HepG2 (cell line): Measurements from ENCODE around the gene ZNF575. TPM values are rescaled to one million over a fixed set of nuclear protein-coding genes. Genes with fewer than 3 reads are reported as not detected.
A peak's percentile ranks its signal among the peaks of the same experiment; 100 is the strongest.

ENCODE experiments used
- FOSL2 ChIP-seq: sonication (generic); formaldehyde crosslinking; IDR thresholded peaks from 2 replicates; pipeline ENCODE4 v1.4.0; 2020; ENCODE audit warnings: missing genetic modification reagents
- HDAC1 ChIP-seq: sonication (generic); formaldehyde crosslinking; IDR thresholded peaks from 2 replicates; pipeline ENCODE4 v1.5.1; 2020; ENCODE audit warnings: mild to moderate bottlenecking, missing genetic modification reagents
- MTA1 ChIP-seq: sonication (generic); formaldehyde crosslinking; IDR thresholded peaks from 2 replicates; pipeline ENCODE4 v1.4.0; 2020; ENCODE audit warnings: missing genetic modification reagents, mild to moderate bottlenecking, borderline replicate concordance
- NKX3-1 ChIP-seq: sonication (generic); formaldehyde crosslinking; IDR thresholded peaks from 2 replicates; pipeline ENCODE4 v1.5.0; 2020; ENCODE audit warnings: missing genetic modification reagents
- NR2C2 ChIP-seq: sonication (generic); formaldehyde crosslinking; IDR thresholded peaks from 2 replicates; pipeline ENCODE4 v1.4.0; 2020; ENCODE audit warnings: missing genetic modification reagents, mild to moderate bottlenecking, moderate library complexity, borderline replicate concordance
- RFXANK ChIP-seq: IDR thresholded peaks from 2 replicates; pipeline ENCODE4 v1.6.1; 2016
- SIX1 ChIP-seq: sonication (generic); formaldehyde crosslinking; IDR thresholded peaks from 2 replicates; pipeline ENCODE4 v1.4.0; 2020; ENCODE audit warnings: missing genetic modification reagents, borderline replicate concordance
- ZNF12 ChIP-seq: sonication (generic); formaldehyde crosslinking; IDR thresholded peaks from 2 replicates; pipeline ENCODE4 v1.5.0; 2020; ENCODE audit warnings: missing genetic modification reagents
- ZNF253 ChIP-seq: sonication (generic); formaldehyde crosslinking; IDR thresholded peaks from 2 replicates; pipeline ENCODE4 v1.8.0; 2022; ENCODE audit warnings: mild to moderate bottlenecking, missing genetic modification reagents, borderline replicate concordance
- polyA plus RNA-seq, 8 experiments: library from polyadenylated mRNA; depleted of rRNA in 3 of 8; stranded (reverse) in 7 of 8; unstranded in 1 of 8; fragments of >200 nt; fragmentation: Illumina TruSeq in 4 of 8; extraction: Trizol in 4 of 8; gene quantifications; 2 replicates each; pipeline versions ENCODE4 v1.2.1 to v1.2.3, GENCODE V29; 2011 to 2016; ENCODE audit warnings: low read depth in 4 of 8, missing spikeins in 1 of 8, mixed read lengths in 1 of 8; ENCODE audit not compliant: insufficient read depth in 1 of 8
- total RNA-seq, 5 experiments: library from RNA; depleted of rRNA; stranded (reverse); fragments of >200 nt; fragmentation: Illumina TruSeq; extraction: Trizol; gene quantifications; 2 replicates each; pipeline ENCODE4 v1.2.3, GENCODE V29; 2016; ENCODE audit warnings: low read depth in 1 of 5
- TF ChIP-seq, protein P1 (sequence below): sonication (generic); formaldehyde crosslinking; IDR thresholded peaks from 2 replicates; pipeline ENCODE4 v1.5.0; 2020; ENCODE audit warnings: mild to moderate bottlenecking, missing genetic modification reagents
- TF ChIP-seq, protein P2 (sequence below): sonication (generic); formaldehyde crosslinking; IDR thresholded peaks from 2 replicates; pipeline ENCODE4 v1.5.1; 2020; ENCODE audit warnings: mild to moderate bottlenecking, missing genetic modification reagents, borderline replicate concordance
- TF ChIP-seq, protein P3 (sequence below): sonication (generic); formaldehyde crosslinking; IDR thresholded peaks from 2 replicates; pipeline ENCODE4 v1.8.1; 2023; ENCODE audit warnings: mild to moderate bottlenecking, moderate library complexity, missing genetic modification reagents
- TF ChIP-seq, protein P4 (sequence below): sonication (generic); formaldehyde crosslinking; IDR thresholded peaks from 2 replicates; pipeline ENCODE4 v1.8.1; 2023; ENCODE audit warnings: mild to moderate bottlenecking, missing genetic modification reagents
- TF ChIP-seq, protein P5 (sequence below): sonication (generic); formaldehyde crosslinking; IDR thresholded peaks from 2 replicates; pipeline ENCODE4 v1.8.0; 2022; ENCODE audit warnings: missing genetic modification reagents, low read depth, mild to moderate bottlenecking, borderline replicate concordance
- TF ChIP-seq, protein P6 (sequence below): sonication (generic); formaldehyde crosslinking; IDR thresholded peaks from 2 replicates; pipeline ENCODE4 v1.4.0; 2020; ENCODE audit warnings: low read depth, missing genetic modification reagents

Gene ZNF575
- total and polyA plus RNA-seq, 2 of the 13 experiments (the other 11 are each of a cell fraction or from before 2014, with no cell fraction given) = 0.17 to 0.27 TPM

DNA sequence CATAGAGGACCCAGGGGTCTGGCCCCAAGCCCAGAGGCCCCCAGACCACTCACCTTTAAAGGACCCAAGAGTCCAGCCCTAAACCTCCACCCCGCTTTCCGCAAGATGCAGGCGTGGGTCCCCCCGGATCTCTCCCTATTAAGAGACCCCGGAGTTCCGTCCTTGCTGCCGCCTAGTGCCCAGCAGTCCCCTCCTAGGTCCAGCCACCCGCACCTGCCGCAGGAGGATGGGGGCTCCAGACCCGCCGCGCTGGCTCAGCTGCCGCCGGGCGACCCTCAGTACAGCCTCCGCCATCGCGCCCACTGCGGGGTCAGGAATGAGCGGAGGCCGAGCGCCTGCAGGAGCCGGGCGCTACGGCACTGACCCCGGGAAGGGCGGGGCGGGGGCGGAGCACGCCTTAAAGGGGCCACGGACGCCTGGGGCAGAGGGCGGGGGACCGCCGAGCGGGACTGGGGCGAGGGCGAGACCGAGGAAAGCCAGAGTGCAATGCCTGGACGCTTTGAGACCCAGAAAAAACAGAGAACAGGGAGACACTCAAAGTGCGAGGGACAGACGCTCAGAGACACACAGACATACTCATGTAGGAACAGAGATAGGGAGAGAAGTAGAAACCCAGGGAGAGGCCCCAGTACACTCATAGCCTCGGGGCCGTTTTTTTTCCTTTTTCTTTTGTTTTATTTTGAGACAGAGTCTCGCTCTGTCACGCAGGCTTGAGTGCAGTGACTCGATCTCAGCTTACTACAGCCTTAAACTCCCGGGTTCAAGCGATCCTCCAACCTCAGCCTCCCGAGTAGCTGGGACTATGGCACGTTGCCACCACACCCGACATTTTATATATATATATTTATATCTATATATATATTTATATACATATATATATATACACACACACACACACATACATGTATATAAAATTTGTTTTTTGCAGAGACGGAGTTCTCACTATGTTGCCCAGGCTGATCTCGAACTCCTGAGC, 5.8 kb upstream of the ZNF575 start, which contains the start of gene ETHE1 (continued):
- TF ChIP-seq ZNF253 (CRISPR knock-in tag) (no peak; the same call in 1 of the 2 replicates), RFXANK (CRISPR knock-in tag) (no peak), HDAC1 (peak; percentile 85), ZNF12 (CRISPR knock-in tag) (no peak), NR2C2 (CRISPR knock-in tag) (peak; percentile 92), NKX3-1 (CRISPR knock-in tag) (no peak), SIX1 (no peak), MTA1 (CRISPR knock-in tag) (peak; percentile 39; the same call in 1 of the 2 replicates), FOSL2 (no peak)
- TF ChIP-seq, protein P1, sequence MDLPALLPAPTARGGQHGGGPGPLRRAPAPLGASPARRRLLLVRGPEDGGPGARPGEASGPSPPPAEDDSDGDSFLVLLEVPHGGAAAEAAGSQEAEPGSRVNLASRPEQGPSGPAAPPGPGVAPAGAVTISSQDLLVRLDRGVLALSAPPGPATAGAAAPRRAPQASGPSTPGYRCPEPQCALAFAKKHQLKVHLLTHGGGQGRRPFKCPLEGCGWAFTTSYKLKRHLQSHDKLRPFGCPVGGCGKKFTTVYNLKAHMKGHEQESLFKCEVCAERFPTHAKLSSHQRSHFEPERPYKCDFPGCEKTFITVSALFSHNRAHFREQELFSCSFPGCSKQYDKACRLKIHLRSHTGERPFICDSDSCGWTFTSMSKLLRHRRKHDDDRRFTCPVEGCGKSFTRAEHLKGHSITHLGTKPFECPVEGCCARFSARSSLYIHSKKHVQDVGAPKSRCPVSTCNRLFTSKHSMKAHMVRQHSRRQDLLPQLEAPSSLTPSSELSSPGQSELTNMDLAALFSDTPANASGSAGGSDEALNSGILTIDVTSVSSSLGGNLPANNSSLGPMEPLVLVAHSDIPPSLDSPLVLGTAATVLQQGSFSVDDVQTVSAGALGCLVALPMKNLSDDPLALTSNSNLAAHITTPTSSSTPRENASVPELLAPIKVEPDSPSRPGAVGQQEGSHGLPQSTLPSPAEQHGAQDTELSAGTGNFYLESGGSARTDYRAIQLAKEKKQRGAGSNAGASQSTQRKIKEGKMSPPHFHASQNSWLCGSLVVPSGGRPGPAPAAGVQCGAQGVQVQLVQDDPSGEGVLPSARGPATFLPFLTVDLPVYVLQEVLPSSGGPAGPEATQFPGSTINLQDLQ = no peak
- TF ChIP-seq, protein P2, sequence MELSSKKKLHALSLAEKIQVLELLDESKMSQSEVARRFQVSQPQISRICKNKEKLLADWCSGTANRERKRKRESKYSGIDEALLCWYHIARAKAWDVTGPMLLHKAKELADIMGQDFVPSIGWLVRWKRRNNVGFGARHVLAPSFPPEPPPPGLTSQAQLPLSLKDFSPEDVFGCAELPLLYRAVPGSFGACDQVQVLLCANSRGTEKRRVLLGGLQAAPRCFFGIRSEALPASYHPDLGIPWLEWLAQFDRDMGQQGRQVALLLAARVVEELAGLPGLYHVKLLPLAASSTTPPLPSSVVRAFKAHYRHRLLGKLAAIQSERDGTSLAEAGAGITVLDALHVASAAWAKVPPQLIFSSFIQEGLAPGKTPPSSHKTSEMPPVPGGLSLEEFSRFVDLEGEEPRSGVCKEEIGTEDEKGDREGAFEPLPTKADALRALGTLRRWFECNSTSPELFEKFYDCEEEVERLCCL (CRISPR knock-in tag) = no peak
- TF ChIP-seq, protein P3, sequence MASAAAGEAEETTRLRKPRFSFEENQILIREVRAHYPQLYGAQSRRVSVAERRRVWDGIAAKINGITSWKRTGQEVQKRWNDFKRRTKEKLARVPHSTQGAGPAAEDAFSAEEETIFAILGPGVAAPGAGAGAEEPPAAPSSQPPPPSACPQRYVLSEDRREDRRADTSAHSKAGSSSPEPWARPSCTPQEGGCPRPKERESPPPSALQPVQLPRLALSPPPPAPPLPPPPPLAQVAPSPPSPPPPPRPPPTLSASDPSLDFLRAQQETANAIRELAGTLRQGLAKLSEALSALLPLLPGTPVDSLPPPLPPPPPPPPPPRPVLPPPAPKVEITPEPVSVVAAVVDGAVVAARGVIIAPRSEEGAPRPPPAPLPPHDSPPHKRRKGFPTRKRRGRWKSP (CRISPR knock-in tag) = peak; percentile 63; the same call in 1 of the 2 replicates
- TF ChIP-seq, protein P4, sequence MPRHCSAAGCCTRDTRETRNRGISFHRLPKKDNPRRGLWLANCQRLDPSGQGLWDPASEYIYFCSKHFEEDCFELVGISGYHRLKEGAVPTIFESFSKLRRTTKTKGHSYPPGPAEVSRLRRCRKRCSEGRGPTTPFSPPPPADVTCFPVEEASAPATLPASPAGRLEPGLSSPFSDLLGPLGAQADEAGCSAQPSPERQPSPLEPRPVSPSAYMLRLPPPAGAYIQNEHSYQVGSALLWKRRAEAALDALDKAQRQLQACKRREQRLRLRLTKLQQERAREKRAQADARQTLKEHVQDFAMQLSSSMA (CRISPR knock-in tag) = 0 out of 2 replicates have a peak, but pooled peaks have one; percentile 0
- TF ChIP-seq, protein P5, sequence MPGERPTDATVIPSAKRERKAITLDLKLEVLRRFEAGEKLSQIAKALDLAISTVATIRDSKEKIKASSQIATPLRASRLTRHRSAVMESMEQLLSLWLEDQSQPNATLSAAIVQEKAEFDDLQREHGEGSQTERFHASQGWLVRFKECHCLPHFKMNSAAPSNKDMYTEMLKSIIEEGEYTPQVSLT (CRISPR knock-in tag) = no peak
- TF ChIP-seq, protein P6, sequence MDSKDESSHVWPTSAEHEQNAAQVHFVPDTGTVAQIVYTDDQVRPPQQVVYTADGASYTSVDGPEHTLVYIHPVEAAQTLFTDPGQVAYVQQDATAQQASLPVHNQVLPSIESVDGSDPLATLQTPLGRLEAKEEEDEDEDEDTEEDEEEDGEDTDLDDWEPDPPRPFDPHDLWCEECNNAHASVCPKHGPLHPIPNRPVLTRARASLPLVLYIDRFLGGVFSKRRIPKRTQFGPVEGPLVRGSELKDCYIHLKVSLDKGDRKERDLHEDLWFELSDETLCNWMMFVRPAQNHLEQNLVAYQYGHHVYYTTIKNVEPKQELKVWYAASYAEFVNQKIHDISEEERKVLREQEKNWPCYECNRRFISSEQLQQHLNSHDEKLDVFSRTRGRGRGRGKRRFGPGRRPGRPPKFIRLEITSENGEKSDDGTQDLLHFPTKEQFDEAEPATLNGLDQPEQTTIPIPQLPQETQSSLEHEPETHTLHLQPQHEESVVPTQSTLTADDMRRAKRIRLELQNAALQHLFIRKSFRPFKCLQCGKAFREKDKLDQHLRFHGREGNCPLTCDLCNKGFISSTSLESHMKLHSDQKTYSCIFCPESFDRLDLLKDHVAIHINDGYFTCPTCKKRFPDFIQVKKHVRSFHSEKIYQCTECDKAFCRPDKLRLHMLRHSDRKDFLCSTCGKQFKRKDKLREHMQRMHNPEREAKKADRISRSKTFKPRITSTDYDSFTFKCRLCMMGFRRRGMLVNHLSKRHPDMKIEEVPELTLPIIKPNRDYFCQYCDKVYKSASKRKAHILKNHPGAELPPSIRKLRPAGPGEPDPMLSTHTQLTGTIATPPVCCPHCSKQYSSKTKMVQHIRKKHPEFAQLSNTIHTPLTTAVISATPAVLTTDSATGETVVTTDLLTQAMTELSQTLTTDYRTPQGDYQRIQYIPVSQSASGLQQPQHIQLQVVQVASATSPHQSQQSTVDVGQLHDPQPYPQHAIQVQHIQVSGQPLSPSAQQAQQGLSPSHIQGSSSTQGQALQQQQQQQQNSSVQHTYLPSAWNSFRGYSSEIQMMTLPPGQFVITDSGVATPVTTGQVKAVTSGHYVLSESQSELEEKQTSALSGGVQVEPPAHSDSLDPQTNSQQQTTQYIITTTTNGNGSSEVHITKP (CRISPR knock-in tag) = no peak
